ENCODE measurements around the gene RYR3. TPM values are rescaled to one million over a fixed set of nuclear protein-coding genes. Genes with fewer than 3 reads are reported as not detected.

The RYR3 gene
- total RNA-seq, 1 experiment from 2014 or later: not detected

DNA sequence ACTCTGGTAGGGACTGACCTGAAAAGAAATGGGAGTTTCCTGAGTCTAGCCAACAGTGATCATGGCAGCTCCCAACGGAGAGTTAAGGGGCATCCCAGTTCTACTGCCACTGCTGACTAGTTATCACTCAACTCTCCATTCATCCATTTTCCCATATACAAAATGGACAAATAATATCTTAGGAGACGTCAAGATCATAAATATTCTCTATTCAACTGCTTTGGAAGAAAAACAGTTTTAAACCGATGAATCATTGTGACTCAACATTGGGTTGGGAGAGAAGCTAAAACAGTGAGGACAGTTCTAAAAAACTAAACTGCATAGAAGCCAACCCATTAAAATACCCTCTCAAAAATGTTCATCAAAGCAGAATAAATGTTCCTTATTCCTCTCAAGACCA lies 600.0 kb downstream of the RYR3 start:
- ChIA-PET POLR2A (ENCODE audit: low non-redundant PET) (interaction anchor here (0.5 to 0.7 kb wide), 2 partner anchors 31 to 42 kb away, joined by 9 to 15 read pairs; no protein-coding TSS in a partner anchor), CTCF (no interaction called here)
- no peaks in the 10 kb centered on the region for H3K9me3 ChIP-seq (ENCODE audit: low read depth, low read length, poor library complexity, severe bottlenecking)
- H3K27me3 ChIP-seq (replicated peaks; ENCODE audit: insufficient read depth, low read depth, low read length, poor library complexity): no peaks in the 10 kb centered on the region
- H3K4me1 ChIP-seq (ENCODE audit: insufficient read depth, low read length, poor library complexity, severe bottlenecking): no peaks in the 10 kb centered on the region
- DNase-seq (ENCODE audit: low spot score): no peak
- TF ChIP-seq, protein P1, sequence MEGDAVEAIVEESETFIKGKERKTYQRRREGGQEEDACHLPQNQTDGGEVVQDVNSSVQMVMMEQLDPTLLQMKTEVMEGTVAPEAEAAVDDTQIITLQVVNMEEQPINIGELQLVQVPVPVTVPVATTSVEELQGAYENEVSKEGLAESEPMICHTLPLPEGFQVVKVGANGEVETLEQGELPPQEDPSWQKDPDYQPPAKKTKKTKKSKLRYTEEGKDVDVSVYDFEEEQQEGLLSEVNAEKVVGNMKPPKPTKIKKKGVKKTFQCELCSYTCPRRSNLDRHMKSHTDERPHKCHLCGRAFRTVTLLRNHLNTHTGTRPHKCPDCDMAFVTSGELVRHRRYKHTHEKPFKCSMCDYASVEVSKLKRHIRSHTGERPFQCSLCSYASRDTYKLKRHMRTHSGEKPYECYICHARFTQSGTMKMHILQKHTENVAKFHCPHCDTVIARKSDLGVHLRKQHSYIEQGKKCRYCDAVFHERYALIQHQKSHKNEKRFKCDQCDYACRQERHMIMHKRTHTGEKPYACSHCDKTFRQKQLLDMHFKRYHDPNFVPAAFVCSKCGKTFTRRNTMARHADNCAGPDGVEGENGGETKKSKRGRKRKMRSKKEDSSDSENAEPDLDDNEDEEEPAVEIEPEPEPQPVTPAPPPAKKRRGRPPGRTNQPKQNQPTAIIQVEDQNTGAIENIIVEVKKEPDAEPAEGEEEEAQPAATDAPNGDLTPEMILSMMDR (conservative IDR thresholded peaks at IDR 0.05; ENCODE audit: low read depth, low read length): no peak
- no peak for TF ChIP-seq EZH2 (IDR thresholded peaks at IDR 0.05; ENCODE audit: borderline replicate concordance, low read depth, low read length, poor library complexity, severe bottlenecking)
- intact Hi-C loops (cut with micrococcal nuclease; ENCODE audit: unreplicated experiment): no loop called here
- H3K4me3 ChIP-seq (ENCODE audit: low read depth, low read length, poor library complexity, severe bottlenecking): no peak overlapping the region
- no TSS peak for BruUV-seq (replicated peaks)
- no peaks in the 10 kb centered on the region for H3K36me3 ChIP-seq (ENCODE audit: insufficient read depth, low read length, poor library complexity, severe bottlenecking)
- no peak overlapping the region for H3K27ac ChIP-seq (ENCODE audit: low read depth, low read length, poor library complexity, severe bottlenecking)

DNA sequence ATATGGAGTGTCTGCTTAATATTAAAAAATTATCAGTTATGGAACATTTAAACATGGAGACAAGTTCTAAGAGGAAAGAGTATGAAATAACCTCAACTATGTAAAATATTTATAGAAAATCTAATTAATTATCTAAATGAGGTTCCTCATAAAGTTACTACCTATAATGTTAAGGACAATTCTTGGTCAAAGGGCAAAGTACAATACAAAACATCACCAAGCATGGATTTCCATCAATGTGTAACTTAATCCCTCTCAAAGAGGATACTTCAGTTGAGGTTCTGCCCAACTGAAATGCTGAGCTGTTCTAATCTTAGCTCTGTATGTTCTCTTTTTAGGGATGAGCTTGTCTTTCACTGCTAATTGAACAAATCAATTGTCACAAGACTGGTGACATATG lies 601.6 kb downstream of the RYR3 start:
- Histone ChIP-seq H3K27ac (ENCODE audit: low read depth, low read length, poor library complexity, severe bottlenecking) (no peak overlapping the region), H3K9me3 (ENCODE audit: low read depth, low read length, poor library complexity, severe bottlenecking) (no peaks in the 10 kb centered on the region), H3K36me3 (ENCODE audit: insufficient read depth, low read length, poor library complexity, severe bottlenecking) (no peaks in the 10 kb centered on the region), H3K4me3 (ENCODE audit: low read depth, low read length, poor library complexity, severe bottlenecking) (no peak overlapping the region), H3K27me3 (replicated peaks; ENCODE audit: insufficient read depth, low read depth, low read length, poor library complexity) (no peaks in the 10 kb centered on the region), H3K4me1 (ENCODE audit: insufficient read depth, low read length, poor library complexity, severe bottlenecking) (no peaks in the 10 kb centered on the region)
- no peak for DNase-seq (ENCODE audit: low spot score)
- CTCF ChIA-PET: no interaction called here
- no peak for TF ChIP-seq EZH2 (IDR thresholded peaks at IDR 0.05; ENCODE audit: borderline replicate concordance, low read depth, low read length, poor library complexity, severe bottlenecking)
- intact Hi-C loops (cut with micrococcal nuclease; ENCODE audit: unreplicated experiment): no loop called here
- POLR2A ChIA-PET (ENCODE audit: low non-redundant PET): no interaction called here
- no TSS peak for BruUV-seq (replicated peaks)

DNA sequence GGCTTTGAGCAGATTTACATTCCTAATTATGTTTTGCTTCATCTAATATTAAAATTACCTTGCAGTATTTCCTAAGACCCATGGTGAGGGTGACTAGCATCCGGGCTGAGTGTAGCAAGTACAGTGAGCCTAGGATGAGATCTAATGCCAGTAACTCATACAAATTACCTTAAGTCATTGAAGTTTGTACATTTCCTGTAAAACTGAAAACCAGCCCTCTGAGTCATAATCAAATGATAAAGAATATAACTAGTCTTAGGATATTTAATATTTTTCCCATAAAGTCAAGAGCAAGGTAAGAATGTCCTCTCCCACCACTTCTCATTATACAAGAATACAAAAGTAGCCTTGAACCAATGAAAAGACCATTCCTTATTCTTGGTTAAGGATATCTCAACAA lies 602.7 kb downstream of the RYR3 start:
- Histone ChIP-seq H3K27ac (ENCODE audit: low read depth, low read length, poor library complexity, severe bottlenecking) (no peak overlapping the region), H3K36me3 (ENCODE audit: insufficient read depth, low read length, poor library complexity, severe bottlenecking) (no peaks in the 10 kb centered on the region), H3K4me1 (ENCODE audit: insufficient read depth, low read length, poor library complexity, severe bottlenecking) (no peaks in the 10 kb centered on the region), H3K27me3 (replicated peaks; ENCODE audit: insufficient read depth, low read depth, low read length, poor library complexity) (no peaks in the 10 kb centered on the region), H3K4me3 (ENCODE audit: low read depth, low read length, poor library complexity, severe bottlenecking) (no peak overlapping the region), H3K9me3 (ENCODE audit: low read depth, low read length, poor library complexity, severe bottlenecking) (no peaks in the 10 kb centered on the region)
- TF ChIP-seq, protein P1 (conservative IDR thresholded peaks at IDR 0.05; ENCODE audit: low read depth, low read length): no peak
- no peak for TF ChIP-seq EZH2 (IDR thresholded peaks at IDR 0.05; ENCODE audit: borderline replicate concordance, low read depth, low read length, poor library complexity, severe bottlenecking)
- intact Hi-C loops (cut with micrococcal nuclease; ENCODE audit: unreplicated experiment): no loop called here
- CTCF ChIA-PET: no interaction called here
- POLR2A ChIA-PET (ENCODE audit: low non-redundant PET): no interaction called here
- BruUV-seq (replicated peaks): no TSS peak
- DNase-seq (ENCODE audit: low spot score): no peak

Other genes with a start within 250 kb of the RYR3 start
- gene FMN1, start 116.3 kb upstream of the RYR3 start, total RNA-seq (2021): 0.09 and 0.37 TPM in 2 replicates

Measured in A673 (cell line).